GM18498 (cell line): ENCODE measurements around the gene KCTD17.

Experiments used
- ATAC-seq: cut with Tn5 transposase; IDR thresholded peaks from one replicate; pipeline ENCODE4 v1.9.1; 2021; ENCODE audit warnings: mild to moderate bottlenecking, moderate library complexity; ENCODE audit not compliant: unreplicated experiment

The KCTD17 gene

GRCh38 chr22:37100589-37101127, 49.1 kb downstream of the KCTD17 start:
- no peak for ATAC-seq

DNA sequence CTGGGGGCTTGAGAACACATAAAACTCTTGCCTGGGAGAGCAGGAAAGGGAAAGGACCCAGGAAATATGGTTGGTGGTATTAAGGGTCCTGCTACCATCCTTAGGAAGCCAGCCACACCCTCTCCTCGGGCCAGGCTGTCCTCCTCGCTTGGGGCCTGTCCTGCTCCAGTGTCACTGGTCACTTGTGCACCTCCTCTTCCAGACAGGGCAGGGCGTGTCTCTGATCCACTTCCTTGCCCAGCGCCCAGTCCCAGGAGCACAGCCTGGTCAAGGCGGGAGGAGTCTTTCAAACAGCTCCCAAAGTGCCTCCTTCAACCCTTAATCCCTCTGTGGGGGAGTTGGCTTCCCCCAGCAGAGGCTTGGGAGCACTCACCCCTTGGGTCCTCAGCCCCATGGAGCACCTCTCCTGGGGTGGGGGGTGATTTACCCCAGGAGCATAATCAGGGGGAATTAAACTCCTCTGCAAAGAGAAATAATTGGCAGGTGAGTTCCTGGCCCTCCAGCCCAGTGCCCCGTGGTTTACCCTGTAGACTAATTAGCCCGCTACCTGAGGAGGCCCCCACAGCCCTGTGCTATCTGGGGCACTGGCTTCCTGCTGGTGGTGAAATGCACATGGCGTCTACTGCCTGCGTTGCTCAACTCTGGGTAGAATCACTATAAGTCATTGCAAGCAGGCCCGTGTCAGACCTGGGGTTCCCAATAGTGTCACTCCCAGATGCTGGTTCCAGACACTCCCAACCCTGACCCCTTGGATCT, 49.9 kb downstream of the KCTD17 start:
- no peak for ATAC-seq

DNA sequence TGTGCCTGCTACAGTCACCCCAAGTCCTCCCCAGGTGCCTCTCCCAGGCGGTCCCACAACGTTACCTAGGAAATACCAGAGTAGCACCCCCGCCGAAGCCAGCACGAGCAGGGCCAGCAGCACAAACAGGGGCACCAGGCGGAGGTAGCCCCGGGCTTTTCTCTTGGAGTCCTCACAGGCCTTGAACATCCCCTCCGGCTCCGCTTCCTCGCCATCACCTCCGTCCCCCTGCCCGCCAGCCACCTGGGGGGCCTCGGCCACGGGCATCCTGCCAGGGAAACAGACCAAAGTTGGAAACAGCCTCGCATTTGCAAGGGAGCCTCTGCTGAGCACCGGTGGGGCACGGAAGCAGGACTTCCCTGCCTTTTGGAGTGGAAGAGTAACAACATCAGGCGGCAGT, 51.6 kb downstream of the KCTD17 start:
- ATAC-seq: no peak

GRCh38 chr22:37103656-37104452, 52.3 kb downstream of the KCTD17 start:
- no peak for ATAC-seq

GRCh38 chr22:37105154-37105553, 53.6 kb downstream of the KCTD17 start:
- no peak for ATAC-seq

DNA sequence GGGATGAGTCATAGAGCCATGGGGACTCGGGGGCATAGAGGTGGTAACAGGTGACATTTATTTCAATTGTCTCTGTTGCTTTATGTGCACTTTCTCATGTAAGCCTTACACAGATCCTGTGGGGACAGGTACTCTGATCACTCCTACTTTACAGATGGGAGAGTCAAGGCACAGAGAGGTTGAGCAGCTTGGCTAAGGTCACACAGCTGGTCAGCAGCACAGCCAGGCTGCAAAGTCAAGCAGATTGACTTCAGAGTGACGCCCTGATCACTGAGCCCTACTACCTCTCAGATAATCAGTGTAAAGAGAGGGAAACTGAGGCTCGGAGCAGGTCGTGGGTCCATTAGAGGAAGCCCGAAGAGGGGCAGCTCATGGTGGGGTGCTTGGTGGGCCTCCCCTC, 54.4 kb downstream of the KCTD17 start:
- ATAC-seq: no peak

DNA sequence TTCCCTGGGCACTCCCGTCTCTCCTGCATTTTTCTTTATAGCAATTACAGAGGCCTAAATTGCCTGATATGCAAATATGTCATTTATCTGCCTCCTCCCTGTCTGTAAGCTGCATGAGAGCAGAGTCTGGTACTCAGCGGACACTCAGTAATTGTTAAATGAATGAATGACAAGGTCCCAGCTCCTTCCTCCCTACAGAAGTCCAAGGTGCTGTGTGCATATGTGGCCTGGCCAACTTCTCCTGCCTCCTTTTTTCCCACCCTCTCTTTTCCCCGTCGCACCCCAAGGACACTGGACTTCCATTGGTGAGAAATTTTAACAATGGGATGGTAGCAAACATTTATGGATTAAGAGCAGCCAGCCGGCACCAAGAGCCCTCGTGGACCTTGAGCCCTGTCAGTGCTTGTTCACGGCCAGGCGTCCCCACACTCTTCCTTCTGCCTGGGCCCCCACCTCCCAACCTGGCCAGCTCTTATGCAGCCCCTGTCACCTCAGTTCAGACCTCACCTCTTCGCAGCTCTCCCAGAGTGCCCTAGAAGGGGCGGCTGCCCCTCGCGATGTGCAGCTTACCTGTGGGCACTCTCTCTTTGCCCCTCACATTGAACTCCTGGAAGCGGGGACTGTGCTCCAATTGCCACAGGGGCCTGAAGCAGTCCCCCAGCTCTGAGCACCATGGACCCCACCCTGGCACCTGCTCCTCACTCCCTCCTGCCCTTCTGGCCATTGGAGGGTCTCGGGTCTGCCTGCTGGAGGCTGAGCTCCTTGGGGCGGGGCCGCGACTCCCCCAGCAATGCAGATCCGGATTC, 56.5 kb downstream of the KCTD17 start:
- ATAC-seq: no peak

GRCh38 chr22:37109242-37109917, 57.8 kb downstream of the KCTD17 start, which contains the start of gene TMPRSS6:
Gene TMPRSS6, minus strand, starts transcription at chr22:37109713. Its CDS starts 6,296 bp downstream, at chr22:37103417.
- no peak for ATAC-seq

DNA sequence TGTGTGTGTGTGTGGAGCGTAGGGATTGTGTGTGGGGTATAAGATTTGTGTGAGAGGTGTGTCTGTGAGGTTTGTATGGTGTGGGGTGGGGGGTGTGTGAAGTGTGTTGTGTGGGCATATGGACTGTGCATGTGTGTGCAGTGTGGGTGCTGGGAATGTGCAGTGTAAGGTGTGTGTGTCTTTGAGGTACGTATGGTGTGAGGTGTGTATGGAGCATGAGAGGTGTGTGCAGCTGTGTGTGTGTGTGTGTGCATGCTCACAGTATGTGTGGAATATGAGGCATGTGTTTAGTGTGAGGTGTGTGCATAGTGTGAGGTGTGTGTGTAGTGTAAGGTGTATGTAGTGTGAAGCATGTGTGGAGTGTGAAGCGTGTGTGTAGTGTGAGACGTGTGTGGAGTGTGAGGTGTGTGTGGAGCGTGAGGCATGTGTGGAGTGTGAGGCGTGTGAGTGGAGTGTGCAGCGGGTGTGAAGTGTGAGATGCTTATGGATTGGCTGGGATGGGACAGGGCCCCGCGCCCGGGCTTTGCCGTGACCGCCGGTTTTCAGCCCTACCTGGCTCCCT, 59.7 kb downstream of the KCTD17 start:
- no peak for ATAC-seq

- ATAC-seq: no peak
Measured at GRCh38 chr22:37112084-37112728, 60.7 kb downstream of the KCTD17 start.
